Activated CD4-positive, alpha-beta T cell treated with anti-CD3 and anti-CD28 coated beads, Interleukin-2, Interleukin-4, amounts not matched to agents 100 ng/mL and 50 ng/mL, durations not matched to agents 16 hours and 8 hours (primary cell): ENCODE data around the gene PREX1.

Experiments used
- DNase-seq: peaks from one replicate; pipeline ENCODE4 v3.0.0-alpha.2; 2020; ENCODE audit warnings: low spot score

PREX1 gene

GRCh38 chr20:48634641-48635040, 193.2 kb downstream of the PREX1 start:
- DNase-seq, result no peak

- no peak for DNase-seq
Measured at GRCh38 chr20:48633620-48634257, 194.1 kb downstream of the PREX1 start.

- DNase-seq, result no peak
Measured at GRCh38 chr20:48632825-48633619, 194.8 kb downstream of the PREX1 start.

GRCh38 chr20:48632017-48632824, 195.6 kb downstream of the PREX1 start:
- DNase-seq, result no peak

GRCh38 chr20:48631114-48632016, 196.4 kb downstream of the PREX1 start:
- no peak for DNase-seq

GRCh38 chr20:48630342-48631075, 197.3 kb downstream of the PREX1 start:
- DNase-seq, result no peak

GRCh38 chr20:48629960-48630315, 197.9 kb downstream of the PREX1 start:
- DNase-seq, result no peak

GRCh38 chr20:48629069-48629959, 198.5 kb downstream of the PREX1 start:
- DNase-seq, result no peak

GRCh38 chr20:48627737-48628128, 200.1 kb downstream of the PREX1 start:
- DNase-seq, result no peak

GRCh38 chr20:48626938-48627736, 200.7 kb downstream of the PREX1 start:
- DNase-seq, result no peak

GRCh38 chr20:48626226-48626937, 201.4 kb downstream of the PREX1 start:
- DNase-seq, result no peak

- DNase-seq, result no peak
Measured at GRCh38 chr20:48625136-48625900, 202.5 kb downstream of the PREX1 start.

GRCh38 chr20:48624315-48625020, 203.3 kb downstream of the PREX1 start:
- no peak for DNase-seq

GRCh38 chr20:48623906-48624265, 203.9 kb downstream of the PREX1 start:
- DNase-seq, result no peak

- DNase-seq, result no peak
Measured at GRCh38 chr20:48623176-48623905, 204.5 kb downstream of the PREX1 start.

GRCh38 chr20:48622421-48622820, 205.4 kb downstream of the PREX1 start:
- no peak for DNase-seq
